GM18511 (cell line): ENCODE data around the gene ETV3.

Source experiments
- ATAC-seq: cut with Tn5 transposase; IDR thresholded peaks from one replicate; pipeline ENCODE4 v1.9.1; 2021; ENCODE audit warnings: mild to moderate bottlenecking, moderate library complexity; ENCODE audit not compliant: unreplicated experiment

The ETV3 gene

DNA sequence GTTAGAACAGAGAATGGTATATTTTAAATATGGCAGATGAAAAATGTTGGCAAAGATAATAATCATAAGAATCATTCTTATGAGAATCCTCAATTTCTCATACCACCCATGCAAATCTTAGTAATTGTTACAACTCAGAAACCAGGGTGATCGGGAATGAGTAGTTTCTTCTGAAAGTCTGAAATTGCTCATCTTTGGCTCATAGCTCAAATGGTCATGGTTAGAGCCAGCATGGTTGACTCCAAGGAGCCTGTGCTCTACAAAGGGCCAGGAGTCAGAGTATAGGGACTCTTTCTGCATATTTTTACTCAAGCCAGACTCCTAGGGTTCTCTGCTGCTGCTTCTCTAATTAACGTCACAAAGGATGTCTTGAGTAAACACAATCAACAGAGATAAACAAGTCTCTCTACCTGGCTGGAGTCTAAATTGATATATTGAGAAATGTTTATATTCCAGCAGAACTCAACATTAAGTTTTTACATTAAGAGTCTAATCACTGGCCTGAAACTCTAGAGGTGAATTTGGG lies 1.9 kb upstream of the ETV3 start:
- ATAC-seq, result no peak

GRCh38 chr1:157139052-157139715 lies 989 bp upstream of the ETV3 start:
- ATAC-seq, result no peak

DNA sequence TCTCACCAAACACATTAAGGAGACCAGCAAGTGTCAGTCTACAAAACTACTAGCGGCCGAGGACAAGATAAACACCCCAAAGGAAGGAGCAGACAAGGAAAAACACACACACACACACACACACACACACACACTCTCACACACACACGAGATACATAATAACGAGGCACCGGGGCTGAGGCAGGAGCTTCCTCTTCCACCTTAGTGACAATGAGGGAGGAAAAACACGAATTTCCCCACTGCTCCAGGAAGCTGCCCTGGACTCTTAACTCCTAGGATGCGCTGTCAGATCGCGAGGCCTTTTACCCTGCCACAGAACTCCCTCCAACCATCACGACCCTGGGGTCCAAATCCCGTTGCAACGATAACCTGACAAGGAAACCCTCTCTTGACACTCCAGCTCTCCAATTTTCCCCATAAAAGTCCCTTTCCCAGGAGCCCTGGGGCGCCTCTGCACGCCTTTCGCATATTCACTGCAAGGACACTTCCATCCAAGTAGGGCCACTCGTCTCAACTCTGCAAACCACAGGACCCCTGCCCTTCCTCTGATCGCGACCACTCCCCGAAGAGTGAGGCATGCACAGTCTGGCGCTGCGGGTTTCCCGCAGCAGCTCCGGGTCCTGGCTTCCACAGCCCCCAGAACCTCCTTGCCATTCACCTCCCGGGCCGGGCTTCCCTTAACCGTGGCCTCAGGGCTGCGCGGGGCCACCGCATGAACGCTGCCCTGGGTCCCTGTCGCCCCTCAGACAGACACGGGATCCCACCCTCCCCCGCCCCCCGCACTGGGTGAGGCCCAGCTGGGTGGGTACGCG lies 581 bp downstream of the ETV3 start:
- ATAC-seq, result peak; percentile 25

- ATAC-seq, result no peak
These were observed 1.2 kb downstream of the ETV3 start for GRCh38 chr1:157137046-157137407.

GRCh38 chr1:157136133-157136532 lies 2.1 kb downstream of the ETV3 start:
- ATAC-seq, result no peak

GRCh38 chr1:157135646-157136045 lies 2.5 kb downstream of the ETV3 start:
- ATAC-seq, result no peak

DNA sequence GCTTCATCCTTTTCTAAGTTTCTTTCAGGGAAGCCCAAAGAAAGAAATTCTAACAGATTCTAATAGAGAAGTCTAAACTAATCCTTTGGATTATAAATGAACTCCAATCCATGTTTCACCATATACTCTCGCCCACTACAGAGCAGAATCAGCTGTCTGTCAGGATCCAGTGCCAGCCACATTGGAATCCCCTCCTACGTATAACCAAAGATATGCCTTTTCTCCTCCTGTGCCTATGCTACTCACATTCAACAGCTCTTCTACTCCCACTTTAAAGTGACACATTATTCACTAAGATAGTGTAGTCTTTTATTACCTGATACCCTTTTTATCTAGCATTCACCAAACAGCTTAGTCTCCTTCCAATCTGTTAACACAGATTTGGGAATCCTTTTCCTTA lies 3.1 kb downstream of the ETV3 start:
- no peak for ATAC-seq

- no peak for ATAC-seq
These were observed 3.8 kb downstream of the ETV3 start for GRCh38 chr1:157134442-157134841.

DNA sequence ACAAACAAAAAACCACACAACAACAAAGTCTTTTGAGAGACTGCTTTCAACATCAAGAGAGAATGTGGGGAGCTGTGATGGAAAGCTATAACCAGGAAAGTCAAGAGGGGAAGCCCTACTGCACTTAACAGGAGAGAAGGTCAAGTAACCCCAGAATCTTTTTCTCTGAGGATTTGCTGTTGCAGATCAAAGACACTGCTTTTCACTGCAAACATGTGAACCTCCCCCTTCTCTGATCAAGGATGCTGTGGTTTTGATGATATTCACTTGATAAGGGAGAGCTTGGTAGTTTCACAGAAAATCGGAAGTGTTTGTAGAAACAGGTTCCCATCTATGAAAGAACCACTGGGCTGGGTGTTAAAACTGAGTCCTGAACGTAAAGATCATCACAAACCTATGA lies 4.8 kb downstream of the ETV3 start:
- no peak for ATAC-seq

- no peak for ATAC-seq
These were observed 5.5 kb downstream of the ETV3 start for GRCh38 chr1:157132616-157133167.

DNA sequence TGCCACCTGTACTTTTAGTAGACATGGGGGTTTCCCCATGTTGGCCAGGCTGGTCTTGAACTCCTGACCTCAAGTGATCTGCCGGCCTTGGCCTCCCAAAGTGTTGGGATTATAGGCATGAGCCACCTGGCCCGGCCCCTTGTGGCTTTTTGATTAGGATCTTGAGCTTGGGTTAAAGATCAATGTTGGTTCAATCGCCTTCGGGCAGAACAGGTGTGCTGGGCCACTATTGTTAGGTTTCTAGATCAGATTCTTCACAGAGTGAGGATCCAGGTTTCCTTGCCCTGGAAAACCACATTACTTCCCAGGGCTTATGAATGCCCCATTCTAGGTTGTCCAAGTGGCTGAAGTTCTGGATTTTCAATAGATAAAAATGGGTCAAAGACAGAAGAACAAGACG lies 6.1 kb downstream of the ETV3 start:
- no peak for ATAC-seq

DNA sequence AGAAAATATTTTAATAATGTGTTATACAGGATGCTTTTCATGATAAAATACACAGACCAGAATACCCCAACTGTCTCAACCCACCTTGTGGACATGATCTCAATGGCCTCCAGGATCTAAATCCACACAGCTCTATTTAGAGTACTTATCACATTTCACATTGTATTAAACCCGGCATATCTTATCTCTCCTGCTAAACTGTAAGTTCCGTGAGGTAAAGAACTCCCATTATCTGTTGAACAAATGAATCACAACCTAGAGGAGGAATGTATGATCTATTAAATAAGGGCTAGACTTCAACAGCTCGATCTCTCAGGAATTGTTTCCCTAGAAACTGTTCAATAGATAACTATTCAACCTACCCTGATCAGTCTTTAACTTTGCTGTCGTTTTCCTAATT lies 6.9 kb downstream of the ETV3 start:
- no peak for ATAC-seq

DNA sequence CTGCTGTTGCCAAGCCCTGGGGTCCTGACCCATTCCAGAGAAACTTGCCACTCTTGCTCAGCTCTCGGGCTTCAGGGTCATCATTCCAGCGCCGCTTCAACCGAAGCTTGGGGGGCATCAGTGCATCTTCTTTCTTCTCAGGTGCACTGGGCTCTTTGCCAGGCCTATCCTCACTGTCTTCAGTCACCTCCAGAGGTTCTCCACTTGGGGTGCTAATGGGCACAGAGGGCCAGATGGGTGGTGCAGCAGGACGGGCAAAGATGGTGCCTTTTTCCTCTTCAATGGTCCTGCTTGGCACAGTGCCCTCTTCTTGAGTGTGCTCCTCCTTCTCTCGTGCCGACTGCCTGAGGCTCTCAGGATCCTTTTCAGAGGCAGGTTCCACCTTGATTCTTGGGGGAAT lies 13.3 kb downstream of the ETV3 start:
- ATAC-seq, result no peak

GRCh38 chr1:157119448-157119847 lies 18.7 kb downstream of the ETV3 start:
- no peak for ATAC-seq

- ATAC-seq, result no peak
These were observed 19.2 kb downstream of the ETV3 start for GRCh38 chr1:157119008-157119407.

DNA sequence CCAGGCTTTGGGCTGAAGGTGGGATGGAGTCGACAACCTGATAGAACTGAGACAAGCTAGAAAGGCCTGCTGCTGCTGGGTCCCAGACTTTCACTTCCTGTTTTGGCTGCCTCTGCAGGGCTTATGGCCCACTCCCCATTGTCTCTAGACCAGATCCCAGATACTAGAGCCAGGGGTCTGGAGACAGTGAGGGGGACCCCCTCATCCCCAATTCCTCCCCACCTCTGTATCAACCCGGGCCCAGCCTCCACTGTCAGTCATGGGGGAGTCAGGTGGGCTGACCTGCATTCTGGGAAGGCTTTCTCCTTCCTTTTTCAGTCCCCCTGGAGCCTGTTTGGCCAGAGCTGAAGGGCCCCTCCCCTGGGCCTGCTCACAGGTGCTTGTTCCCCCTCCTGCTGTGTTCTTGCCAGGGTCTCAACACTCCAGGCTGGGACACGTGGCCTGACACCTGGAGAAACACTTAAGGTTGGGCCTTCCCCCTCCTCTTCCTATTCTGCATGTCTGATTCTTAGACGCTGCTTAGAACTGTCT lies 20.6 kb downstream of the ETV3 start:
- ATAC-seq, result peak; percentile 73

DNA sequence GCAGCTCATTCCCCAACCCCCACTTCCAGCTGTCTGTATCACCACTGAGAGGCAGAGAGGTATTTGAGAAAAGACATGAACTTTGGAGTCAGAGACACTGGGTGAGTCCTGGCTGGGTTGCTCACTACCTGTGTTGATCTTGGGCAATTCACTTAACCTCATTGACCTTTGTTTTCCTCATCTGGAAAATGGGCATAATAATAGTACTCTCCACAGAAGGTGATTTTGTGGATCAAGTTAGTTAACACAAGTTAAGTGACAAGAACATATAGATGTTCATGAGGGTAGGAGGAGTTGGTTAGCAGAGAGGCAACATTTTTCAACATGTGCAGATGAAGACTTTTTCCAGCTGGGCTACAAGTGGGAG lies 21.5 kb downstream of the ETV3 start:
- no peak for ATAC-seq

DNA sequence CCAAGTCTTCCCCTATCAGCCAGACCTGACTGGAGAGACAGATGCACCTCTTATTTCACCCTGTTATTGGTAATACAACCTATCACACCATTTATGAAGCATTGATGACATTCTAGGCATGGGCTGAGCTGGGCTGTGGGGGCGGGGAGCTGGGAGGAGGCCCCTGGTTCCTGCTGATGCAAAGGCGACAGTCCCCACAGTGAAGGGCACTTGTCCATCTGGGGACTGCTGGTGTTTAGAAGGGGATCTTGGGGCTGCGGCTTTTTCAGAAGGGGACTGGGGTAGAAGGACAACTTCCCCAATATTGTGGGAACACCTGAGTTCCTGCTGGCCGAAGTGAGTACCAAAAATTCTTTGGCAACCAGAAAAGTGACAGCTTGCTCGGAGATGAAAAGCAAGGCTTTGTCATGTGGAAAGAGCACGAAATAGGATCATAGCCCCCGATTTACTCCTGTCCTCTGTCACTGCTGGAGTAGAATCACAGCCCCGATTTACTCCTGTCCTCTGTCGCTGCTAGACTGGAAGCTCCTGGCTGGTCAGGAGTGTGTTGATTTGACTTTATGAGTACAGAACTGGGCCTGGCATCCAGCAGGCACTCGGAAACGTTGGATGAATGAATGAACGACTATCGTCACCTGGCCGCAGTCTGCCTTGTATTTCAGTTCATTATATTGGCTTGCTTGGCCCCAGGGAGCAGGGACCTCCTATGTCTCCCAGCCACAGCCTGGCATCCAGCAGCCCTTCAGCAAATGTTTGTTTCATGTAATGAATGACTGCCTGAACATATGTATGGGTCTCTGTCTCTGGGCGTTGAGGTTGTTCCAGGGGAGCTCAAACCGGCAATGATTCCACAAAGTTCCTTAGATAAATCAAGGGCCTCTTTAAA lies 22.1 kb downstream of the ETV3 start:
- ATAC-seq, result no peak

- ATAC-seq, result no peak
These were observed 22.8 kb downstream of the ETV3 start for GRCh38 chr1:157115429-157115838.

DNA sequence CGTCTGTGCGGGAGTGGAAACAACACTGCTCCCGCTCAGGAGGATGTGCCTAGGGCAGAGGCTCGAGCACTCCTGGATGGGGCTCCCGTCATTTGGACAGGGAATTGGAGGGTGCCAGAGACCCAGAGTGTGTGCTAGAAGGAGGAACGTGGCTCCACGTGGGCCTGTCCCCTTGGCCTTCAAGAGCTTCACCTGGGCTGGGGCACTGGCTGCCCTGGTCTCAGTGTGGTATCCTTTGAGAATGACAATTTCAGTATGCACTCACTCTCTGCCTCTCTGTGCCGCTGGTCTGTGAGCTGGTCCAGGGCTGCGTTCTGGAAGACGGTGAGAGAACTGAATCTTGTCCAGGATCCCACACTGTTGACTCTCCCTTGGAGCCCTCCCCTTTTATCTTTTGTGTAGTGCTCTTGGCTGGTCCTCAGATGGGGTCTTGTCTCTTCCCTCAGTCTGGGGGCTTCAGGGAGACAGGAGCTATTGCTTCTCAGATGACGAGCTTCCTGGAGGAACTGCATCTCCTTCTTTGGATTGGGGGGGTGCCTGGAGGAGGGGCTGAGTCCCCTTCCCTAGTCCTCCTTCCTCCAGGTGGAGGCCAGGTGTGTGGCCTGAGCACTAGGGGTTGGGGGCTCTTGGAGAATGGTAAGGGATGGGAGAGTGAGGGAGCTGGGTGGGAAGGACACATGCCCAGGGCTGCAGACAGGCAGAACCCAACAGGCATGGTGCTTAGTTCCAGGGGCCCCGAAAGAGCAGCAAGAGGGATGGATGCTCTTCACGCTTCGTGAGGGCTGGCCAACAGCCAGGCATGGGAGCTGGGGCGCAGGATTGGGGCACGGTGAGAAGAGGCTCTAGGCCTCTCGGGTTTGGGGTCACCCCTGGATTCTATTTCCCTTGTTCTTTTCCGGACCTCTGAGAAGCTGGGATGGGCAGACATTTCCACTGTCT lies 23.7 kb downstream of the ETV3 start:
- ATAC-seq, result no peak
